Measurements from ENCODE around the gene KASH5. TPM values are rescaled to one million over a fixed set of nuclear protein-coding genes. Genes with fewer than 3 reads are reported as not detected.

KASH5 gene
- total and polyA plus RNA-seq, 2 of the 8 experiments (the other 6 are each of a cell fraction or from before 2014, with no cell fraction given), result 0.05 to 0.19 TPM

DNA sequence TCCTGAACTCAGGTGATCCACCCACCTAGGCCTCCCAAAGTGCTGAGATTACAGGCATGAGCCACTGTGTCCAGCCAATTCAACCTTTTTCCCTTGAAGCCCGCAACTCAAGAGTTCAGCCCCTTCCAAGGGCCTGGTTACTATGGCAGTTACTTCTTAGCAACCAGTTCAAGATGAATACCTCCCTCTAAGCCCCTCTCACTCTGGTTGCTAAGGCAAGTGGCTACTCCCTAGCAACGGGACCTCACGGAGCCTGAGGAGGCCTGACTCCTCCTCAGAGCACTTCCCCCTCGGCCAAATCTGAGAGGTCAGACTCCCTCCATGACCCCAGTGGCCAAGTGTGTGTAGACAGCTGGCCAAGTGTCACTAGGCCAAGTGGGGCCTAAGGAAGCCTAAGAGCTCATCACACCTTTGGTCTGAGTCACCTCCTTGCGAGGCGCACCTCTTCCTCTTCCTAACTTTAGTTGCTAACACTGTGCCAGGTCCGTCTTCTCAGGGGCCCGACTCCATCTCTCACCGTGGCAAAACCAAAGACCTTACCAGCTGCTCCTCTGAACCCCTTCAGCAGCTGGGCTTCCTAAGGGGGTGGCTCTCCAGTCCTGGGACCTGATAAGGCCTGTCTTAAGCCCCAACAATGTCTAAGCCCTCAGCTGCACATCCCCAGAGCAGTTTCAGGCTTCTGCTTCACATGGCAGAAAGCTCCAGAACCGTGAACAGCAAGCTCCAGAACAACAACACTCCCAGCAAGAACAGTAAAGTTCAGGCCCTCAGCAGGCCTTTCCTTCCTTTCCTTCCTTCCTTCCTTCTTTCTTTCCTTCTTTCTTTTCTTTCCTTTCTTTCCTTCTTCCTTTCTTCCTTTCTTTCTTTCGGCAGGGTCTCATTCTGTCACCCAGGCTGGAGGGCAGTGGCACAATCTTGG lies 43.3 kb upstream of the KASH5 start (continued):
- no peak for TF ChIP-seq GABPA (IDR thresholded peaks at IDR 0.05; ENCODE audit: borderline replicate concordance, insufficient read depth, low read length)
- no peak for TF ChIP-seq POU5F1 (IDR thresholded peaks at IDR 0.05; ENCODE audit: low read depth, low read length)
- TF ChIP-seq TAF1 (IDR thresholded peaks at IDR 0.05; ENCODE audit: low read depth, low read length), result no peak
- no peak for TF ChIP-seq CTBP2 (IDR thresholded peaks at IDR 0.05; ENCODE audit: borderline replicate concordance, insufficient read depth, insufficient read length, low read length)
- TF ChIP-seq, protein P1, sequence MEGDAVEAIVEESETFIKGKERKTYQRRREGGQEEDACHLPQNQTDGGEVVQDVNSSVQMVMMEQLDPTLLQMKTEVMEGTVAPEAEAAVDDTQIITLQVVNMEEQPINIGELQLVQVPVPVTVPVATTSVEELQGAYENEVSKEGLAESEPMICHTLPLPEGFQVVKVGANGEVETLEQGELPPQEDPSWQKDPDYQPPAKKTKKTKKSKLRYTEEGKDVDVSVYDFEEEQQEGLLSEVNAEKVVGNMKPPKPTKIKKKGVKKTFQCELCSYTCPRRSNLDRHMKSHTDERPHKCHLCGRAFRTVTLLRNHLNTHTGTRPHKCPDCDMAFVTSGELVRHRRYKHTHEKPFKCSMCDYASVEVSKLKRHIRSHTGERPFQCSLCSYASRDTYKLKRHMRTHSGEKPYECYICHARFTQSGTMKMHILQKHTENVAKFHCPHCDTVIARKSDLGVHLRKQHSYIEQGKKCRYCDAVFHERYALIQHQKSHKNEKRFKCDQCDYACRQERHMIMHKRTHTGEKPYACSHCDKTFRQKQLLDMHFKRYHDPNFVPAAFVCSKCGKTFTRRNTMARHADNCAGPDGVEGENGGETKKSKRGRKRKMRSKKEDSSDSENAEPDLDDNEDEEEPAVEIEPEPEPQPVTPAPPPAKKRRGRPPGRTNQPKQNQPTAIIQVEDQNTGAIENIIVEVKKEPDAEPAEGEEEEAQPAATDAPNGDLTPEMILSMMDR (IDR thresholded peaks at IDR 0.05; ENCODE audit: control extremely low read depth in 1 of 3, insufficient read depth in 1 of 3, low read depth in 1 of 3, low read length in 3 of 3), result no peak
- TF ChIP-seq SIX5 (IDR thresholded peaks at IDR 0.05; ENCODE audit: low read depth, low read length), result no peak
- TF ChIP-seq ASH2L (IDR thresholded peaks at IDR 0.05; ENCODE audit: low read length), result no peak
- TF ChIP-seq TAF7 (optimal IDR thresholded peaks at IDR 0.05; ENCODE audit: borderline replicate concordance, low read depth, low read length), result no peak
- no peak for TF ChIP-seq CREB1 (IDR thresholded peaks at IDR 0.05)
